NOMO-1 treated with DMSO at 0.1 percent for 48 hours (cell line): ENCODE data around the gene ALDH16A1.
A peak's percentile ranks its signal among the peaks of the same experiment; 100 is the strongest.
"Not testable (repeated sequence)": the region's sequence is repeated elsewhere in the genome, so short reads cannot be mapped to it uniquely, and the experiment has no call there.

ENCODE experiments used
- DNase-seq: peaks from one replicate; lab custom pipeline; 2025; ENCODE audit not compliant: unreplicated experiment; lab: John Stamatoyannopoulos, UW

Gene ALDH16A1

DNA sequence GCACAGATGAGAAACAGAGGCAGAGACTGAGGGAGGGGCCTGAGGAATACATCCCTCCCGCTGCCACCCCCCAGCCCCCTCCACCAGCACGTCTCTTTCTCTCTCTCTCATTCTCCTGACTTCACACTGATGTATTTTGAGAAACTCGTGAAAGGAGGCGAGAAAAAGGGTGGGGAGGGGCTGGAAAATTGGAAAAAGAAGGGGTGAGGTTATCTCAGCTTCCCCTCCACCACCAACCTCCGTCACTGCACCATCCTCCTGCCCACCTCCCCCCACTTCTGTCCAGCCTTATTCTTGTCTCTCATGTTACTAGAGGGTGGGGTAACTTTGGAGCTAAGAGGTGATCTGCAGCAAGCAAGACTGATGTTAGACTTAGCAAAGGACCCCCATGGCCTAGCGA, 13.2 kb upstream of the ALDH16A1 start:
- no peak for DNase-seq

DNA sequence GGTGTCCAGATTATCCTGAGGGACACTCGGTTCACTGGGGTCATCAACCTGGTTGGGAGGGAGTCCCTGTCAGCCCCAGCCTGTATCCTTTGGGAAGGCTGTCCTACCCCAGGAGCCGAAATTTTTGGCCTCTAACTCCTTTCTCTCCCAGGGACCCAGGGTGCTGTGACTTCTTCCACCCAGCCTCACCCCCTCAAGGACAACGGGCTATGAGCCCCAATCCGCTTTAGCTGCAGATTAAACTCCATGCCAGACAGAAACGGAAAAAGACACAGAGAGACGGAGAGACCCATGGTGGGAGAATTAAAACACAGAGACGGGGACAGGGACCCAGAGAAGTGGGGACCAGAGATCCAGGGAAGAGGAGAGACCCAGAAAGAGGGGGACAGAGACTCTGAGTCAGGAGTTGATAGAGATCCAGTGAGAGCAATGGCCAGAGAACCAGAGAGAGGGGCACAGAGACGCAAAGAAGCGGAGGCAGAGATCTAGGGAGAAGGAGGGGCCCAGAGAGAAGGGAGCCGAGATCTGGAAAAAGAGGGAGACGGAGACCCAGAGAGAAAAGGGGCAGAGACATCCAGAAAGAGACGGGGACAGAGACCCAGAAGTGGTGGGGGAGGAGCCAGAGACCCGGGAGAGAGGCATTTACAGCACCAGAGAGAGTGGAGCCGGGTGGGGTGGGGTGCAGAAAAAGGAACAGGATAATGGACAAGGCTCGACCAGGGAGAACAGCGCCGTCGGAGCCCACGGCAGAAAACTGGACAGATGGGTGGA, 12.4 kb upstream of the ALDH16A1 start:
- DNase-seq, result no peak

- no peak for DNase-seq
Measured at GRCh38 chr19:49441210-49441959, 11.6 kb upstream of the ALDH16A1 start, which contains the start of gene SLC17A7. TSS of gene SLC17A7 (minus strand) at chr19:49441527. CDS start at chr19:49441379, 148 bp downstream.

DNA sequence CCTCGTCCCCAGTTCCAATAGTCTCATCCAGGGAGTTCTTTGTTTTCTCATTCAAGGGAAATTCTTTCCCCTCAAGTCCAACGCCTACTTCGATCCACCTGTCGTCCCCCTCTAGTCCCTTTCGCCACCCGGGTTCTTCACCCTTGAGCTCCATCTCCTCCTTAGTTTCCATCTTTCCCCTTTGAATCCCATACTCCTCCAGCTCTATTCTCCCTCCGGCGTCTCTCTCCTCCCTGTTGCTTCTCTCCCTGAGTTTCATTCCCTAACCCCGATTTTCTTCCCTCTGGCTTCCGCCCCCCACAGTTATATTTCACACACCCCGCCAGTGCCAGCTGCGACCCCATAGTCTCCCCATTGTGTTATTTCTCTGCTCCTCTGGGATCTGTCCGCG, 11.1 kb upstream of the ALDH16A1 start:
- DNase-seq, result no peak

DNA sequence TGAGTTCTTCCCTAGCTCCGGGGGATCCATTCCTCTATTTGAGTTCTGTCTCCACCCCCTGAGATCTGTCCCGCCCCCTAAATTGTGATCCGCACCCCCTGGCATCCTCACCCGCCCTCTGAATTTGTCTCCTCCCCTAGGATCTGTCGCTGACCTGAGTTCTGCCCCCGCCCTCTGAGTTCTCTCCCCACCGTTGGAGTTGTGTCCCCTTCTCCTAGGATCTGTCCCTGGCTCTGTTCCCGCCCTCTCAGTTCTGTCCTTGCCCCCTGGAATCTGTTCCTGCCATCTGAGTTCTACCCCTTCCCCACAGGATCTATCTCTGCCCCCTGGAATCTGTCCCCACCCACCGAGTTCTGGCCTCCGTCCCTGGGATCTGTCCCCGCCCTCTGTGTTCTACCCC, 10.7 kb upstream of the ALDH16A1 start:
- DNase-seq, result peak; percentile 38

DNA sequence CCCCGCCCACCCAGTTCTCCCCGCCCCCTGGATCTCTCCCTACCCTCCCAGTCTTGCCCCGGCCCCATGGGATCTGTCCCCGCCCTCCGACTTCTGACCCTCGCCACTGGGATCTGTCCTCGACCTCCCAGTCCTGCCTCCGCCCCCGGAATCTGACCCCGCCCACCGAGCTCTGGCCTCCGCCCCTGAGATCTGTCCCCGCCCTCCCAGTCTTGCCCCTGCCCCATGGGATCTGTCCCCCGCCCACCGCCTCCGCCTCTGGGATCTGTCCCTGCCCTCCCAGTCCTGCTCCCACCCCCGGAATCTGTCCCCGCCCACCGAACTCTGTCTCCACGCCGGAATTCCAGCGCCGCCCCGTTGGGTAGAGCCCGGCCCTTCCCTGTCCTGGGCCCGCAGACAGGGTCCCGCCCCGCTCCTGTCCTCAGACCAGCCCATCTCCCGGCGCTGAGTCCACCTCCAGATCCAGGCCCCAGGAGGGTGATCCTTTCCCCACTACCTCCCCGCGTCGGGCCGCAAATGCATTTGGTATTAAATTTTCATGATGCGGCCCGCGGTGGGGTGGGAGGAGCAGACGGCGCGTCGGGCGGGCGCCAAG, 10.2 kb upstream of the ALDH16A1 start:
- peak; percentile 51 for DNase-seq

DNA sequence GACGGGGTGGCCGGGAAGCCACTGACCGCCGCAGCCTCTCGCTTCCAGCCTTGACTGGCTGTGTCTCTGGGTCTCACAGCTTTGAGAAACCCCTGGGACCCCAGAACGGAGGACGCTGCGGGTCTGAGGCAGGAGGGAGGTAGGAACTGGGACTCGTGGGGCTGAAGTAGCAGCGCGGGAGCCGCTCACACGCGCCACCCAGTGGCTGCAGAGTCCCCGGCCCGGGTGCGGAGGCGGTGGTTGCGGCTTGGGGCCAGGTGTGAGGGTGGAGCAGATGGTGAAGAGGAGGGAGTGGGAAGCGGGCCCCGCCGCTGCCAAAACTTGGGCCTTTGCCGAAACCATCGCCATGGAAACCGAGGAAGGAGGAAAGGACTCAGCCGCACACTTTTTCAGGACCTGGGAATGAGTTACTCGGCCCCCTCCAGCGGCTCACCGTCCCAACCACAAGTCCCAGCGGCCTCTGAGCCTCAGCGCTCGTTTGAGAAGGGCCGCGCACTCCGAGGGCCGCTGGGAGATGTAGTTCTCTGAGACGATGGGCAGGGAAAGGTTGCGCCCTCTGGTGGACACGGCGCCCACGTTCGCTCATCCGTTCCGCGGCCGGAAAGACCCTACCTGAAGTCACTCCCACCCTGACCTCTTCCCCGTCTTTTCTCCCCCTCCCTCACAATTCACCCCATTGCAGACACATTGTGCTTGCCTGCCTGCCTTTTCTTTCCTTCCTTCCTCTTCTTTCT, 9.5 kb upstream of the ALDH16A1 start:
- DNase-seq, result peak; percentile 93

- DNase-seq, result not testable (repeated sequence)
Measured at GRCh38 chr19:49444100-49444700, 8.8 kb upstream of the ALDH16A1 start.

DNA sequence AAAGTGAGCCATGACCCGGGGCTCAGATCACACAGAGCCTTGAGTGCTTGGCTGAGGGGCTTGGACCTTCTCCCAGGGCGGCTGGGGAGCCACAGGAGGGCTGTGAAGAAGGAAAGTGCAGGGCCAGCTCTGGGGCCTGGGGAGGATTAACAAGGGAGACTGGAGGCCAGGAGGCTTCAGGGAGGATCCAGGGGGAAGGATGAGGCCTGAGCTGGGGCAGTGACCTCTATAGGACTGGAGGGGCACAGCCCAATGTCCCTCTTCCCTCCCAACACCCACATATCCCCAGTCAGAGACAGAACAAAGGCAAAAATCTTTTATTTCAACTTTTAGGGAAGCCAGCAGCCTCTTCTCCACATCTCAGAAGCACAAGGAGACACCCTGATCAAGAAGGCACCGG, 7.0 kb upstream of the ALDH16A1 start:
- no peak for DNase-seq

- no peak for DNase-seq
Measured at GRCh38 chr19:49447485-49448431, 5.3 kb upstream of the ALDH16A1 start.

DNA sequence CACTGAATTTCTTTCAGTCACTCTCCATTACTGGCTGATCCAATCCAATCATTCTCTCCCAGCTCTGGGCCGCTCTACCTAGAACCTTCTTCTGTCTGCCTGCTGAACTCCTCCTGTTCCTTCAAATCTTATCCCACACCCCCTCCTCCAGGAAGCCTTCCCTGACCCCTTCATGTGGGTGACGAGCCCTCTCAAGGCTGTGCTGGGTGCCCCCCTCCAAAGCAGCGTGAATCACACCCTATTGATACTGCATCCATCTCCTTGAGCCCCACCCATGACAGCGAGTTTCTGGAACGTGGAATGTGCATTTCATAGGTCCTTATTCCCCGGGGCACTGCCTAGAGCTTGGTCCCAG, 4.6 kb upstream of the ALDH16A1 start:
- DNase-seq, result no peak

- no peak for DNase-seq
Measured at GRCh38 chr19:49450405-49450804, 2.6 kb upstream of the ALDH16A1 start.

GRCh38 chr19:49451430-49452181, 1.4 kb upstream of the ALDH16A1 start, which contains the start of gene PIH1D1:
TSS of gene PIH1D1 (minus strand) at chr19:49451814. CDS start at chr19:49451574, 240 bp downstream.
- DNase-seq, result peak; percentile 99

DNA sequence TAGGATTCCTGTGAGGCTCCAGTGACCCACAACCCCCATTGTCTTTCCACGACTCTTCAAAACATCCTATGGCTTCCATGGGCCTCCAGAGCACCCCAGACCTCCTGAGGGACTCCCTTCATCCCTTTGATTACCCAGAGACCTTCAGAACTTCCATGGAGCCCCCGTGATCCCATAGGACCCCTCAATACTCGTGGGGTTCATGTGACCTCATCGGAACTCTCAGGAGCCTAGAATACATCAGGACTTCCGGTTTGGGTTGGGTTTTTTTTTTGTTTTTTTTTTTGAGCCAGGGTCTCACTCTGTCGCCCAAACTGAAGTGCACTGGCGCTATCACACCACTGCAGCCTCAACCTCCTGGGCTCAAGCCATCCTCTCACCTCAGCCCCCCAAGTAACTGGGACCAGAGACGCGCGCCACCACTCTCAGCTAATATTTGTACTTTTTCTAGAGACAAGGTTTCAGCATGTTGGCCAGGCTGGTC, 774 bp downstream of the ALDH16A1 start:
- DNase-seq, result no peak

DNA sequence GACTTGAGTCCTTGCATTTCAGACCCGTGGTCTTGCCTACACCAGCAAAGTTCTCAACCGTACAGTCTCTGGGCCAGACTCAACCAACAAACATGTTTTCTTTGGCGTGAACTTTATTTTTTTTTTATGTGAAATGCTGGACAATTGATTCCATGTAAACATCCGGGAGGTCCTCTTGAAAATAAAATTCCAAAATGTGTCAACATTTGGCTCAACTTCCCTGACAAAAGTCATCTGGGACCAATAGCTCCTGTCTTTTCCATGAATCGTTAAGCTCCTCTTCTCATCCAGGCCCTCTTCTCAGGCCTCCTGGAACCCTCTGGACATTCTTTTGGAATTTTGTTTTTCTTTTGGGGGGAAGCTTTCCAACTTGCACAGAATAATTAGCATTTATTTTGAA, 2.7 kb downstream of the ALDH16A1 start:
- no peak for DNase-seq

- no peak for DNase-seq
Measured at GRCh38 chr19:49456326-49456725, 3.3 kb downstream of the ALDH16A1 start.

DNA sequence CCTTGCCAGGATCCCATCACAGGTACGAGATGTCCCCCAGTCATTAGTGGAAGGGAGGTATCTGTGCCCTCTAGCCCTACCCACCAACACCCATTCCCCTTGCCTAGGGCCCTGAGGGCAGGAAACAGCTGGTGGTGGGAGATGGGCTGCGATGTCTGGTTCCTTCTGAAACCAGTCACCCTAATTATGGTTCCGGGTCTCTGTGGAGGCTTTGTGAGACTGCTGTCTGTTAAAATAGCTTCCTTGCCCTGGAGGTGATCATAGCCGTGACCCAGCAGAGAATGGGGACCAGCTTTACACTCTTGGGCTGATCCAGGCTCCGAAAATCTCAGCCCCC, 5.5 kb downstream of the ALDH16A1 start:
- DNase-seq, result no peak

GRCh38 chr19:49459388-49459787, 6.4 kb downstream of the ALDH16A1 start:
- DNase-seq, result no peak

DNA sequence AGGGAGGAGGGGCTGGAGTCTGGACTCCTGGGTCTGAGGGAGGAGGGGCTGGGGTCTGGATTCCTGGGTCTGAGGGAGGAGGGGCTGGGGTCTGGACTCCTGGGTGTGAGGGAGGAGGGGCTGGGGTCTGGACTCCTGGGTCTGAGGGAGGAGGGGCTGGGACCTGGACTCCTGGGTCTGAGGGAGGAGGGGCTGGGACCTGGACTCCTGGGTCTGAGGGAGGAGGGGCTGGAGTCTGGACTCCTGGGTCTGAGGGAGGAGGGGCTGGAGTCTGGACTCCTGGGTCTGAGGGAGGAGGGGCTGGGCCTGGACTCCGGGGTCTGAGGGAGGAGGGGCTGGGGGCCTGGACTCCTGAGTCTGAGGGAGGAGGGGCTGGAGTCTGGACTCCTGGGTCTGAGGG, 8.1 kb downstream of the ALDH16A1 start:
- DNase-seq, result not testable (repeated sequence)
